ENCODE data around the gene FMO5.
"Not testable (repeated sequence)": the region's sequence is repeated elsewhere in the genome, so short reads cannot be mapped to it uniquely, and the experiment has no call there.

The FMO5 gene
- 1.2 to 2.9 (median 1.8) reads per million in 4 donors for total RNA-seq

- peak; percentile 21 to 67 (median 27) for DNase-seq
Measured at GRCh38 chr1:147225193-147225730, at the start of gene FMO5. TSS of gene FMO5 (minus strand) at chr1:147225339. CDS start at chr1:147225029, 310 bp downstream.

- peak in 3 of 5 donors; percentile 16 to 50 (median 33) for DNase-seq
Measured at GRCh38 chr1:147273409-147274336, 48.5 kb upstream of the FMO5 start.

- no peak for DNase-seq
Measured at GRCh38 chr1:147272042-147272441, 46.9 kb upstream of the FMO5 start.

- DNase-seq, result no peak
Measured at GRCh38 chr1:147270721-147271120, 45.6 kb upstream of the FMO5 start.

- no peak for DNase-seq
Measured at GRCh38 chr1:147267711-147268110, 42.6 kb upstream of the FMO5 start.

- DNase-seq, result no peak
Measured at GRCh38 chr1:147266381-147266780, 41.2 kb upstream of the FMO5 start.

GRCh38 chr1:147264158-147264768 lies 39.1 kb upstream of the FMO5 start:
- DNase-seq, result no peak

- DNase-seq, result no peak
Measured at GRCh38 chr1:147260956-147261355, 35.8 kb upstream of the FMO5 start.

GRCh38 chr1:147252540-147252939 lies 27.4 kb upstream of the FMO5 start:
- DNase-seq, result no peak

GRCh38 chr1:147247656-147248238 lies 22.6 kb upstream of the FMO5 start:
- DNase-seq, result no peak

- no peak for DNase-seq
Measured at GRCh38 chr1:147246910-147247655, 21.9 kb upstream of the FMO5 start.

- DNase-seq, result no peak
Measured at GRCh38 chr1:147246044-147246690, 21.0 kb upstream of the FMO5 start.

- DNase-seq, result peak in 1 of 5 donors; percentile 62
Measured at GRCh38 chr1:147245586-147246021, 20.5 kb upstream of the FMO5 start.

- no peak for DNase-seq
Measured at GRCh38 chr1:147245129-147245528, 20.0 kb upstream of the FMO5 start.

GRCh38 chr1:147243841-147244240 lies 18.7 kb upstream of the FMO5 start:
- no peak for DNase-seq

- DNase-seq, result no peak
Measured at GRCh38 chr1:147243228-147243685, 18.1 kb upstream of the FMO5 start.

- DNase-seq, result peak; percentile 83 to 96 (median 87)
Measured at GRCh38 chr1:147242449-147243227, 17.5 kb upstream of the FMO5 start, which contains the start of gene CHD1L. TSS of gene CHD1L (plus strand) at chr1:147242684. CDS start at chr1:147242704, 20 bp downstream.

- no peak for DNase-seq
Measured at GRCh38 chr1:147241934-147242448, 16.9 kb upstream of the FMO5 start.

- DNase-seq, result not testable (repeated sequence)
Measured at GRCh38 chr1:147240131-147240721, 15.1 kb upstream of the FMO5 start.

Measured in T-helper 1 cell (primary cell).